Head of caudate nucleus (tissue), 42 donors: ENCODE results near the gene LRP1B.

Experiments used
- DNase-seq, 42 donors: peaks; one replicate each; pipeline versions ENCODE4 v3.0.0 to v3.0.0-alpha.2; 2020 to 2021; ENCODE audit warnings: mixed read lengths in 7 of 42
- intact Hi-C: fragments of 100-400 bp; cut with DNase I; formaldehyde crosslinking; loops from one replicate; pipeline ENCODE4 v1.15.0; 2022

The LRP1B gene

DNA sequence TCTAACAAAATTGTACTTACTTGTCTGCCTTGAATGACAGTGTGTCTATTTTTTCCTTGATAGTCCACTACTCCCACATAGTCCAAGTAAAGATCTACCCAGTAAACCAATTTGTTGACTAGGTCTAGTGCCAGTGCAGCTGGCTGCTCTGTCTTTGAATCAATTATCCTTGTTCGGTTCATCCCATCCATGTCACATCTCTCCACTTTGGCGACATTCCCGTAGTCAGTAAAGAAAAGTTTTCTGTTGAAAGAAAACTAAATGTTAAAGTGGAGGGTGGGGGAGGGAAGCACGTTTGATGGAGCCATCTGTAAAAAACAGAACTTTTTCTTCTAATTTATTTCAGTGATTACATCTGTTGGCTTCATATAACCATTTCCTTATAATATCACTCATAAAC, 1068.8 kb downstream of the LRP1B start:
- DNase-seq = peak in 7 of 42 donors; percentile 8 to 28 (median 13)

DNA sequence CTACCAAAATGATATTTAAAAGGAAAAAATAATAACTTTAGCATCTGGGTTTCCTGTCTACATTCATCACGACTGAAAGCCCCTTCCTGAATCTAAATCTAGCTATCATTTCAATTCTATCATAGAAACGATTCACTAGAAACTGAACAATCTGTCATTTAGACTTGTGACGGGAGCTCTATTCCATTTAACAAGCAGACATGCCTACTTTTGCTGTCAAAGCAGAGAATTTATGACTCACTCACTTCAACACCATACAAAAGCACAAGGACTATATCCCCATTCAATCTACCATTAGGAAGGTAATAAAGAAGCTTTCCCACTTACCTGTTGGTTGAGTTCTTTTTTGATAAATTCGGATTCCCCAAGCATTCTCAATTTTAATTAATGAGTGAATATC, 1072.3 kb downstream of the LRP1B start:
- intact Hi-C loops = no loop called here
- DNase-seq = peak in 2 of 42 donors; percentile 4 to 11

More for the DNA sequence above, 1068.8 kb downstream of the LRP1B start:
- intact Hi-C loops = no loop called here

DNA sequence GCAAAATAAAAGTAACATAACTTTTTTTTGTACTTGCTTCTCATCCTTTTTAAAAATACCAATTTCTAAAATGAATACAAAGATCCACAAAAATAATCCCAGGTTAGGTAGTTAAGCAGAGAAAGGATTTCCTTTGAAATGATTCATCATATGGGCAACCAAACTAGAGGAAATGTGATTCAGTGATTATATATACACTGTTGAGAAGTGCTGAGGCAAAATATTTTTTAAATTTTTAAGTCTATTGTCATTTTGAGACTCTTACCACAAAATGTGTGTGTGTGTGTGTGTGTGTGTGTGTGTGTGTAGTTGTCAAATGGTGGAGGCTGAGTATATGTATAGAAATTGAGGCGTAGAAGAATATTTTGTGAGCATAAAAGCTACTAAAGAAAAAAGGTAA, 1075.3 kb downstream of the LRP1B start:
- DNase-seq = no peak
- intact Hi-C loops = no loop called here

DNA sequence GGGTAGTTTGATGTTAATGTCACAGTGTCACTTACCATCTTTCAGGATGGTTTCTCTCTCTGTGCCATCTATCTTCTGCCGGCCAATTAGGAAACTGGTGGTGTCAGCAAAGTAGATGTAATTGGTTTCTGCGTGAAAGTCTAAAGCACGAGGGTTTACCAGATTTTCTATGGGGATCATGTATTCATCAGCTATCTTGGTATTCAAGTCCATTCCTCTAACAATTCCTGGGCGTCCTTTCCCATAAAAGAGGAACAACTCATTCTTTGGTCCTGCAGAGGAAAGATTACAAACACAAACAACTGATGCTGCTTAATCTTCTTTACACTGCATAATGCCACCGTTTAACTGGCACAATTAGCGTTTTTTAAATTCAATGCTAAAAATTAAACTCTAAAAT, 1081.9 kb downstream of the LRP1B start:
- peak in 1 of 42 donors; percentile 5 for DNase-seq

DNA sequence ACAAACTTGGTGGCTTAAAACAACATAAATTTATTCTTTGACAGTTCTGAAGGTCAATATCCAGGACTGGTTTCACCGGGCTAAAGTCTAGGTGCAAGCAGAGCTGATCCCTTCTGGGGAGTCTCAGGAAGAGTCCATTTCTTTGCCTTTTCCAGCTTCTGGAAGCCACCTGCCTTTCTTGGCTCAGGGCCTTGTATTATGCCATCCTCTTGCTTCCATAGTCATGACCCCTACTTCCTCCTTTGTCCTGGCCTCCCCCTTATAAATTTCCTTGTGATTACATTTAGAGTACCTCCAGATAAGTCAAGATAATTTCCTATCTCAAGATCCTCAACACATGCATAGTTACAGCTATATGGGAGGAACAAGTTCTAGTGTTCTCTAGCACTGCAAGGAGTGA, 1089.5 kb downstream of the LRP1B start:
- no peak for DNase-seq
- intact Hi-C loops = no loop called here

More for the DNA sequence above, 1081.9 kb downstream of the LRP1B start:
- intact Hi-C loops = no loop called here

DNA sequence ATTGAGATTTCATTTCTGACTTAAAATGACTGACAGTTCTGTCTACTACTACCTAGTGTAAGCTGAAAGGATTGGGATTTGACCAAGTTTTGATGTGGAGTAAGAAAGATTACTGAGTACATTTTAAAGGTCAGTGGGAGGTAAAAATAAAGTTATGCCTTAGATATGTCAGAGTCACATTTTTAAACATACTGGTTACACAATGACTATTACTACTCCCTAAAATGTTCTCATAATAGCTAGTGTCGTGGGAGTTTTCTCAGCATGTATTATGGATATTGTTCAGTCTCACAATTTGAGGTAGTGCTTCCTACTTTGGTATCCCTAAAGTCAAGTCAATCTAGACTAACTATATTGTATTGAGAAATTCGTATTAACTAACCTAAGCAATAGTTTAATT, 1092.5 kb downstream of the LRP1B start:
- intact Hi-C loops = no loop called here

DNA sequence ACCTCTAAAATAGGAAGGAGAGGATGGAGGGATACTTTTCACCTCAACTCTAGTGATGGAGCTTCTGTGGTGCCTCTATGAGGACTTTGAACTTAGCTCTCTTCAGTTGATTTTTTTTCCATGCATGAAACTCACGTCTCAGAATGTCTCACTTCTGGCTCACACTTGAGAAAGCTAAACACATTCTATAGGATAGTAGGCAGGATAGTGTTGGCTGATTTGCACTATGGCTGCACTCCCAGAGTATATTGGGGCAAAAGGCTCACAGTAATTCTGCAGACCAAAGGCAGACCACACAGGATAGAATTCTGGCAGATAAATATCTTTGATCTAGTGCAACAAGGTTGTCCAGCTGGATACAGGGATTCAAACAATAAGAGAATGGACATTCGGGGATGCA, 1093.5 kb downstream of the LRP1B start:
- intact Hi-C loops = no loop called here
- no peak for DNase-seq

More for the DNA sequence above, 1092.5 kb downstream of the LRP1B start:
- peak in 1 of 42 donors; percentile 9 for DNase-seq

DNA sequence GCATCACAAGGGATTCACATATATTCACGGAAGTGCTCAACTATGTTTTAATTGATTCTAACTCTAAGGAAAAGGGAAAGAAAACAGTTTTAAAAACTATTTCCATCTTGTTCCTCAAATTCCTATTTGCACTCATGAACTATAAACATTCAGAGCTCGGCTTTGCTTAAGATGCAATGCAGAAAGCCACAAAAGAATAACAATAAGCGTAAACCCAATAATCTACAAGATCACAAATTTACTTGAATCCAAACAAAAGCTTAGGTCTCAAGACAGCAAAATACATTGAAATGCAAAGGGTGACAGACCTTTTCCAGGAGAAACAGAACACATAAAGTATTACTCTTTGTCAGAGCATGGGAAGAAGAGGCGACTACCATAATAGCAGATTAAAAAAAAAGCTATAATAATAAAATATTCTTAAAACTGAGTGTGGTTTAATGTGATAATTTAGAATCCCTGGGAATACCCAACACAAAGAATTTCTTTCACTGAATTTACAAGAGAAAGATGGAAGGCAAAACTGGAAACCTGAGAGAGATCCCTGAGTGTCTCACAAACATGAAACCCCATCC, 1094.9 kb downstream of the LRP1B start:
- intact Hi-C loops = no loop called here

DNA sequence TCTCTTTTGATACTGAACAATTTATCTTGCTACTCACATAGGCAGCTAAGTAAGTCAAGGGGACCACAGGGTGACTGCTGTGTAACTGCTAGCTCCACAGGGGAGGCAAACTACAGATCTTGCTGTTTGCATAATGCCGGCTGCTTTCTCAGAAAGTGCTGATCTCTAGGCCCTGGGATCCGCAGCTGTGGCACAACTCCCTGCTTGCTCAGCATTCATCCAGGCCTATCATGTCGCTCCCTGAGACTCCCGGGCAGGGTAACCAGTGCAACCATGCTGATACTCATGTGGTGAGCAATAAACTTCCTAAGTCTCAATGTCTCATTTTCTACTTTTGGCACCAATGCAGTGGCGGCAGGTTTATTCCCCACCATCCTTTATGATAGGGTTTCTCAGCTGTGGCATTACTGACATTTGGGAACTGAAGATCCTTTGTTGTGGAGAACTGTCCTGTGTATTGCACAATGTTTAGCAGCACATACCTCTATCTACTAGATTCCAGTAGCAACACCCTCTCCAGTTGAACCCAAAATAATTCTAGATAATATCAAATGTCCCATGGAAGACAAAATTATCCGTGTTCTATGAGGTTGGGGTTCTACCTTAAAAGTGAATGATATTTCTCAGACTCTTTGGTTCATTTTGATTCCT, 1101.3 kb downstream of the LRP1B start:
- DNase-seq = peak in 12 of 42 donors; percentile 2 to 40 (median 12)
- intact Hi-C loops = no loop called here

More for the DNA sequence above, 1094.9 kb downstream of the LRP1B start:
- no peak for DNase-seq

DNA sequence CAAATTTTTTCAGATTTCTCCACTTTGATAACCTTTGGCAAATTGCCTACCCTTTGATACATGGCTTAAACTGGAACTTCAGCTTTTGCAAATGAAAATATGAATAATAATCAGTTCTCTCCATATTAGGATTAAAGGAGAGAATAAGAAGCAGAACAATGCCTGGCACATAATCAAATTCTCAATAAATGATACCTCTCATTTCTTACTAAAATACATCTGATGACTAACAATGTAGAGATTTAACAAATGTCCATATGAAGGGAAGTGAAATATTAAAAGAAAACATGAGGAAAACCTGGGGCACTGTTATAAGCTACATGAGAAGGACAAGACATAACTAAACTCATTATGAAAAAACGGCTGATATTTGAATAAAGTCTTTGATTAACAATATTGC, 1103.6 kb downstream of the LRP1B start:
- intact Hi-C loops = no loop called here
- DNase-seq = no peak

DNA sequence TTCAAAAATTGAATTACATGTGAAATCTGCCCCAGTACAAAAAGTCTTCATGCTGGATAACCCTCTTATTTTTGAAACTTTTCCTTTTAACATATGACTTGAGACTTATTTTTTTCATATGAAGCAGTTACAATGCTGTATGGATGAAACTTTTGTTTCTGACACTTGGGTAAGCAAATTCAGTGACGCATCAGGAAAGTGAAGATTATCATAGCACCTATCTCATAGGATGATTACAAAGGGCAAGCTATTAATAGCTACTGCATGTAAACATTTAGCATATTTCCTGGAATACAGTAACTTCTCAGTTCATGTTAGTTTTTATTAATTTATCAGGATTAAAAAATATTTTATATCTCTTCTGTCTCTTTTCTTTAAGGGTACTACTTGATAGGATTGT, 1109.2 kb downstream of the LRP1B start:
- intact Hi-C loops = no loop called here

DNA sequence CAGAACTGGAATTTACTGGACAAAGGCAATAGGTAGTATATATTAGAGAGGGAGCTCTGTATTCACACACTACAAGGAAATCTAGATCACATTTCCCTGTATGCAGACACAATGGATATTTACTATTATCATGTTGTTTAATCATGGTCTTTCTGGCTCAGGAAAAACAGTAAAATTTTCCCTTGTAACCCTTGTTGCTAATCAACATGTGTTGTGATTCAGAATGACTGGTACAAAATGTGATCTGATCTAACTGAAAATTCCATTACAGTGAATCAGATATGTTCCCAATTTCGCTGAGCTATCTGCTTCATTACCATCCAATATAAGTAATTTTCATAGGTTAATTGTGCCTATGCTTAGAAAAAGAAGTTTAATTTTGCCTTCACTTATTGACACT, 1109.7 kb downstream of the LRP1B start:
- intact Hi-C loops = no loop called here
- no peak for DNase-seq

More for the DNA sequence above, 1109.2 kb downstream of the LRP1B start:
- DNase-seq = no peak

DNA sequence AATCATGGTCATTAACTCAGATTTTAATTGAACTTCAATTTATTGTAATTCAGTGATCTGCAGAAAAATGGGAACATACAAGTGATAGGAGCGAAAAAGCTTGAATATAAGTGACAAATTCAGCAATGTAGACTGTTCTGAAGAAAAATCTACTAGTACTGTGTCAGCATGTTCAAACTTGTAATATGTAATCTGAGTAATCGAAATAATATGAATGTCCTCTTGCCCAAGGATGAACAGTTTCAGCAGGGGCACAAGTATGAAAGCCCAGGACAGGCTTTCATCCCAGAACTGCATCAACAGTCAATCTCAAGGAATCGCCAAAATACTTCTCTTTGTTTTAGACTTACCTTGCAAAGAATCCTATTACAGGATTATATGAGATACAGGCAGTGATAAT, 1110.5 kb downstream of the LRP1B start:
- no peak for DNase-seq
- intact Hi-C loops = no loop called here

DNA sequence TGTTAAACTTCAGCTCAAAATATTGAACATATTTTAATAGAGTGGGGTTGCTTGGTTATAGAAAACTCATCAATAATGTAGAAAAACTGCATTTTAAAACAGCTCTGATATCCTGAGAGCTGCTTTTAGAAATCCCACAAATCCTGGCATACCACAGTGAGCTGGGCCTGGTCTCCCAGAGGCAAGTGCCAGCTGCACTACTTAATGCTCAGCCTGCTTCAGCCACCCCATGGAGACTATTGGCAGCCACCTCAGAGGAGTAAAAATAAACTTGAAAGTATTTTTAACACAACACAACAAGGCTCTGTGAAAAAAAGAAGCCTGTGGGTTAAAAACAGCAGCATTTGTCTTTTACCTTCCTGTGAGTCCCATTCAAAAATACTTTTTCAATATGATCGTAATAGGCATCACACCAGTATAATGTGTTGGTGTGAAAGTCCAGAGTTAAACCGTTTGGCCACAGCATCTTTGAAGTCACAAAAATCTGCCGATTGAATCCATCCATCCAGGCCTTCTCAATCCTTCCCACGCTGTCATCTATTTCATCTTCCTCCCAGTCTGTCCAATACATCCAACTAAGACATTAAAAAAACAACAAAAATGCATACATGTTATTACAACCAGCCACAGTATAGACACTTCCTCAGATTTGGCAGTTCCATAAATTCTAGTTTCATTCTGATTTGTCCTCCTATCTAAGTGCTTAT, 1115.3 kb downstream of the LRP1B start:
- peak; percentile 3 to 76 (median 42) for DNase-seq
- intact Hi-C loops = no loop called here

DNA sequence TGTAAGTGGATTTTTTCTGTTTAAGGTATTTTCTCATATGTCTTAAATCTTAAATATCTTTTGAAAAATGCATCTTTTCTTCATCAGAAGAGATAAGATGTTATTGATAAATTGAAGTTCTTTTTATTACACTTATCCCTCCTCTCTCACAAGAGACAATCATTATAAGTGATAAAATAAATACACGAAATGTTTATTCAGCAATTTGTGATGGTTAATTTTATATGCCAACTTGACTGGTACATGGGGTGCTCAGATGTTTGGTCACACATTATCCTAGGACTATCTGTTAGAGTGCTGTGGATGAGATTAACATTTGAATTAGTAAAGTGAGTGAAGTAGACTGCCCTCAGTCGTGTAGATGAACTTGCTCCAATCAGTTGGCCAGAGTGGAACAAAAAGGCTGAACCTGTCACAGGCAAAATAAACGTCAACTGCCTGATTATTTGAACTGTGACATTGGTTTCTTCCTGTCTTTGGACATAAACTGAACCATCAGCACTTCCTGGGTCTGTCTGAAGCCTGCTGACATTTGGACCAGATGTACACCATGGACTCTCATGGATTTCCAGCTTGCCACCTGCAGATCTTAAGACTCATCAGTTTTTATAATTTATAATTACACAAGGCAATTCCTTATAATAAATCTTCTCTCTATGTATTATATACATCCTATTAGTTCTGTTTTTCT, 1126.7 kb downstream of the LRP1B start:
- intact Hi-C loops = no loop called here
- no peak for DNase-seq

DNA sequence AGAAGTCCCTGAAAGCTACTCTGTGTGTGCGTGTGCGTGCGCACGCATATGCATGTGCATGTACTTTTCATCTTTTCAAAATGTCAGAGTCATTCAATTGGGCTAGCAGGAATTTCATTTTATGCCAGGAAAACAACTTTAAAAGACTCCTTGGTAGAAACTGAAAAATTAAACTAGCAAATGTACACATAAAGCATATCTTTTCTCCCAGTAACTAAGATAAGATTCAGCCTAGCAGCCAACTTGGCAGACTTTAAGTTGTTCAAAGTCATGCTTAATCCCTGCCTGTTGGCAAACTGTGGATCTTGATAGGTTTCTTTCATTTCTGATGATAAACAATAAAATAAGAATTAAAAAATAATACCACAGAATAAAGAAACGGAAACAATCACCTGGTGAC, 1129.1 kb downstream of the LRP1B start:
- intact Hi-C loops = no loop called here
- no peak for DNase-seq

DNA sequence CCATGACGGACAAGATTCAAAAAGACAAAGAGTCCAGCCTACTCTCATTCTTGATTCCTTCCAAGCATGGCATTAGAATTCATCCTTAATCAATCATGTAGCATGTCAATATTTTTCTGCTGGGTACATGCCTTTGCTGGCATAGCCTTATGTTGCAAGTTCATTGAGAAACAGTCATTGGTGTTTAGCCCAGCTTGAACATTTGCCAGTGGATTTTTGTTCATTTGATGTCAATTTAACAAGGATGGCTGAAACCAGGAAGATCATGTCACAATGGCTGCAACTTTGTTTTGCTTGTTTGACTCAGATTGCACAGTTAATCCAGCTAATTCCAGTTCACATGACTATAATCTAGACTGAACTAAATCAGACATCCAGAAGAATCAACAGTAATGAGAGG, 1132.2 kb downstream of the LRP1B start:
- intact Hi-C loops = no loop called here

DNA sequence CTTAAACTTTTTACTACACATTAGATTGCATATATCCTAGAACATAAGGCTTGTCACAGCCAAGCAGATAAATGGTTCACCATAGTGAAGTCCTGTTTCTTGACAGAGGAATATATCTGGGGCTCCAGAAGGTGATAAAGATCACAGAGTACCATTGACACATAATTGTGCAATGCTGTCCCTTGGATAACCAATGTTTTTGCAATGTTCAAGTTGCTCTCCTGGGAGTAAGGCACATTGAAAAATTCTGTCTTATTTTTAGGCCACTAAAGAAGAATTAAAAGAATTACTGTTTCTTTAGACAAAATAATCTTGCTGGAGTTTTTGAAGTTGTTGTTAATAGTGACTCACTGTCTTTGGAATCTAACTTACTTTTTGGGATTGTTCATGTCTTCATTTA, 1132.8 kb downstream of the LRP1B start:
- intact Hi-C loops = no loop called here
- DNase-seq = no peak

More for the DNA sequence above, 1132.2 kb downstream of the LRP1B start:
- DNase-seq = no peak

DNA sequence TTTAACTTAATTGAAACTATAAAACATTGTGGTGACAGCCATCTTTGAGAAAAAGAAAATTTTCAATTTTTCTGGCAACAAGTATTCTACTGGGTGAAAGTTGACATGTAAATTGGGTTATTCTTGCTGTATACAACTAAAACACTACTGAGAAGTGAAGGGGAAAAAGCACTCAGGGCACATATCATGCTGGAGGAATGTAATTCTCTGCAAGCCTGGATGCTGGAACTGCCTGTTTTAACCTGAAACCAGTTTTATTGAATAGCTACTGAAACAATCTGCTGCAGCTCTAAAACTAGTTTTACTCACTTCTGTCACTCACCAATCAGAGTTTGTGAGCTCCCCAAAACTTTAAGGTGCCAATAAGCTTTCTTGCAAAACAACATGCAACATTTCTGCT, 1136.0 kb downstream of the LRP1B start:
- intact Hi-C loops = no loop called here
- no peak for DNase-seq

DNA sequence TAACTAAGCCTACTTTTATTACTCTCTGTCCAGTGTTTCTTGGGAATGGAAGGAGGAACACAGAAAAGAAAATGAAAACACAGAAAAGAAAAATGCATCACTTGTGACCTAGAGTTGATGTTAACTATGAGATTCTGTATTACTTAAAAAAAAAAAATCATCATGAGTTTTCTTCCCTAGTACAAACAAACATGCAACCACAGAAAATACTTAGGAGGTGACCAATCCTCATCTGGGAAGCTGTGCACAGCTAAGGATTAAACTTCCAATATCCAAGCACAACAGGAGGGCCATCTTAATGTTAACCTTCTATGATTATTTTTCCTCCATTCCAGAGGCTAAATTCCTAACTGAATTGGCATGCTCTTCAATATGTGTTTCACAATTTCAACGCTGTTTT, 1140.4 kb downstream of the LRP1B start:
- DNase-seq = no peak
- intact Hi-C loops = no loop called here
